ENCODE measurements around the gene SLC16A4.

DNA sequence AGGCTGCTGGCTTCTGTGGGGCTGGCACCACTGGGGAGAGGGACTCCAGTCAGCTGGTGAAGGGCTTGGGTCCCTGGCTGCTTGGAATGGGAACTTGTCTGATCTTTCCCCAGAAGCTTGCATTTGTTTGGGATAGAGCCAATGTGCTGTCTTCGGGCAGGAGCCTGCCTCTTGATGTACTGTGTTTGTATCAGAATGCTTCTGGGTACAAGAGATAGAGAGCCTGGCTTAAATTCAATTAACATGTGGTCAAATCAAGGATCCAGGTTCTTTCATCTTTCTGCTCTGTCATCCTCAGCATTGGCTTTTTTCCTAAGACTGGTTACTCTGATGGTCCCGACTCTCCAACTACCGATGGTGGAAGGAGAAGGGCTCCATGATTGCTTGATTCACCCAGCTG lies 44.1 kb upstream of the SLC16A4 start:
- no peak for TF ChIP-seq FOXK1 (CRISPR knock-in tag; IDR thresholded peaks at IDR 0.05)
- no peak for TF ChIP-seq CTCF (IDR thresholded peaks at IDR 0.05)
- TF ChIP-seq, protein P1, sequence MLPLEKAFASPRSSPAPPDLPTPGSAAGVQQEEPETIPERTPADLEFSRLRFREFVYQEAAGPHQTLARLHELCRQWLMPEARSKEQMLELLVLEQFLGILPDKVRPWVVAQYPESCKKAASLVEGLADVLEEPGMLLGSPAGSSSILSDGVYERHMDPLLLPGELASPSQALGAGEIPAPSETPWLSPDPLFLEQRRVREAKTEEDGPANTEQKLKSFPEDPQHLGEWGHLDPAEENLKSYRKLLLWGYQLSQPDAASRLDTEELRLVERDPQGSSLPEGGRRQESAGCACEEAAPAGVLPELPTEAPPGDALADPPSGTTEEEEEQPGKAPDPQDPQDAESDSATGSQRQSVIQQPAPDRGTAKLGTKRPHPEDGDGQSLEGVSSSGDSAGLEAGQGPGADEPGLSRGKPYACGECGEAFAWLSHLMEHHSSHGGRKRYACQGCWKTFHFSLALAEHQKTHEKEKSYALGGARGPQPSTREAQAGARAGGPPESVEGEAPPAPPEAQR (CRISPR knock-in tag; IDR thresholded peaks at IDR 0.05), result no peak
- TF ChIP-seq ARID4B (CRISPR knock-in tag; IDR thresholded peaks at IDR 0.05; ENCODE audit: borderline replicate concordance), result no peak
- TF ChIP-seq, protein P2, sequence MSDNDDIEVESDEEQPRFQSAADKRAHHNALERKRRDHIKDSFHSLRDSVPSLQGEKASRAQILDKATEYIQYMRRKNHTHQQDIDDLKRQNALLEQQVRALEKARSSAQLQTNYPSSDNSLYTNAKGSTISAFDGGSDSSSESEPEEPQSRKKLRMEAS (CRISPR knock-in tag; IDR thresholded peaks at IDR 0.05), result no peak
- TF ChIP-seq TP53 (CRISPR knock-in tag; IDR thresholded peaks at IDR 0.05), result no peak
